ENCODE data around the gene STARD9. TPM values are rescaled to one million over a fixed set of nuclear protein-coding genes. Genes with fewer than 3 reads are reported as not detected.
"Not testable (repeated sequence)": the region's sequence is repeated elsewhere in the genome, so short reads cannot be mapped to it uniquely, and the experiment has no call there.

Gene STARD9
- total RNA-seq, 1 donor from 2014 or later, result 24.4 TPM

- H3K4me1 Mint-ChIP-seq (ENCODE audit: unreplicated experiment), result no peaks in the 10 kb centered on the region
- peaks cover 22% of the 10 kb centered on the region for H3K9me3 Mint-ChIP-seq (ENCODE audit: unreplicated experiment)
- peaks cover 26% of the 10 kb centered on the region for H3K36me3 Mint-ChIP-seq (ENCODE audit: unreplicated experiment)
- TF ChIP-seq CTCF (IDR thresholded peaks at IDR 0.05), result no peak
- no peak overlapping the region for H3K4me3 Mint-ChIP-seq (ENCODE audit: unreplicated experiment)
- H3K27ac Mint-ChIP-seq (ENCODE audit: unreplicated experiment), result no peak overlapping the region
- H3K27me3 Mint-ChIP-seq (ENCODE audit: unreplicated experiment), result no peaks in the 10 kb centered on the region
- DNase-seq (ENCODE audit: extremely low spot score, unreplicated experiment), result no peak
Observed at GRCh38 chr15:42760759-42761158, 185.4 kb downstream of the STARD9 start.

- not testable (repeated sequence) for H3K27ac Mint-ChIP-seq (ENCODE audit: unreplicated experiment); H3K4me1 Mint-ChIP-seq (ENCODE audit: unreplicated experiment); H3K4me3 Mint-ChIP-seq (ENCODE audit: unreplicated experiment)
Observed at GRCh38 chr15:42761813-42762212, 186.4 kb downstream of the STARD9 start.

GRCh38 chr15:42764154-42764731, 188.8 kb downstream of the STARD9 start:
- DNase-seq (ENCODE audit: extremely low spot score, unreplicated experiment); H3K27ac Mint-ChIP-seq (ENCODE audit: unreplicated experiment); H3K4me3 Mint-ChIP-seq (ENCODE audit: unreplicated experiment); H3K4me1 Mint-ChIP-seq (ENCODE audit: unreplicated experiment); H3K27me3 Mint-ChIP-seq (ENCODE audit: unreplicated experiment): not testable (repeated sequence)
- H3K9me3 Mint-ChIP-seq (ENCODE audit: unreplicated experiment), result peaks cover 29% of the 10 kb centered on the region
- peaks cover 35% of the 10 kb centered on the region for H3K36me3 Mint-ChIP-seq (ENCODE audit: unreplicated experiment)

More at GRCh38 chr15:42761813-42762212, 186.4 kb downstream of the STARD9 start:
- not testable (repeated sequence) for H3K27me3 Mint-ChIP-seq (ENCODE audit: unreplicated experiment); DNase-seq (ENCODE audit: extremely low spot score, unreplicated experiment)
- peaks cover 28% of the 10 kb centered on the region for H3K36me3 Mint-ChIP-seq (ENCODE audit: unreplicated experiment)
- H3K9me3 Mint-ChIP-seq (ENCODE audit: unreplicated experiment), result peaks cover 25% of the 10 kb centered on the region

GRCh38 chr15:42766109-42766508, 190.7 kb downstream of the STARD9 start:
- DNase-seq (ENCODE audit: extremely low spot score, unreplicated experiment); H3K4me3 Mint-ChIP-seq (ENCODE audit: unreplicated experiment); H3K27me3 Mint-ChIP-seq (ENCODE audit: unreplicated experiment); H3K4me1 Mint-ChIP-seq (ENCODE audit: unreplicated experiment); H3K27ac Mint-ChIP-seq (ENCODE audit: unreplicated experiment): not testable (repeated sequence)
- H3K9me3 Mint-ChIP-seq (ENCODE audit: unreplicated experiment), result peaks cover 20% of the 10 kb centered on the region
- H3K36me3 Mint-ChIP-seq (ENCODE audit: unreplicated experiment), result peaks cover 31% of the 10 kb centered on the region

Other genes starting within 250 kb of the STARD9 start
- 5.1 and 5.6 TPM in 2 replicates for gene CAPN3, start 216.1 kb upstream of the STARD9 start, total RNA-seq
- 59.6 and 59.7 TPM in 2 replicates for gene ZNF106, start 84.5 kb upstream of the STARD9 start, total RNA-seq
- 72.7 and 84.7 TPM in 2 replicates for gene SNAP23, start 80.0 kb upstream of the STARD9 start, total RNA-seq
- gene LRRC57, start 26.8 kb upstream of the STARD9 start, total RNA-seq, result 38.9 and 40.3 TPM in 2 replicates
- 19.2 and 23.8 TPM in 2 replicates for gene HAUS2, start 26.8 kb upstream of the STARD9 start, total RNA-seq
- gene CDAN1, start 161.5 kb downstream of the STARD9 start, total RNA-seq, result 15.6 and 24.0 TPM in 2 replicates